Measurements from ENCODE around the gene RACK1.

The RACK1 gene

GRCh38 chr5:181259283-181259682, 15.6 kb upstream of the RACK1 start:
- no peak for DNase-seq

GRCh38 chr5:181258576-181258975, 14.9 kb upstream of the RACK1 start:
- DNase-seq: no peak

DNA sequence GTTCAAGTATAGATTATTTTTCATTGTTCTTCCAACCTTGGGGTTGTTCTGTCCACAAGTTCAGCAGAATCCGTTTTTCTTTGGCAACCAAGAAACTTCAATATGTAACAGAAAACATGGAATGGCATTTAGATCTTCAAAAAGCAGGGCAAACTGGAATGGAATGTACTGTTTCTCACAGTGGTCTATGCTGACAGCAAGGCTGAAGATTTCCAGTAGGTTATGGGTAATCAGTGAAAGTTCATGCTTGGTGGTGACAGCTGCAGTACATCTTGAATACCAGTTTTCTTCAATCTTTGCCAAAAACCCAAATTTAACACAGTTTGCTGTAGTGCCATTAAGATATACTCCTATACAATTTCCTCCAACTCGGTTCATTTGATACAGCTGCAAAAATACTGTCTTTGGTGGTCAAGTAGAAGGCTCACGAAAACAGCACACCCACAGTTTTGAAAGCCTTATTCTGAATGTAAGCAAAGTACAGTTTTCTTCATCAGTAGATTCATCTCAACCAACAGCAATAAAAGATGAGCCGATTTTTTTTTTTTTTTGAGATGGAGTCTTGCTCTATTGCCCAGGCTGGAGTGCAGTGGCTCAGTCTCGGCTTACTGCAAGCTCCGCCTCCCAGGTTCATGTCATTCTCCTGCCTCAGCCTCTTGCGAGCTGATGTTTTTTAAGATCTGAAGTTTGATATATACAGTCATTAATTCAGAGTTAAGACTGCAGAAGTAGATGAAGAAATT, 12.3 kb upstream of the RACK1 start:
- DNase-seq: no peak

- no peak for DNase-seq
These were observed 11.6 kb upstream of the RACK1 start for GRCh38 chr5:181255276-181255675.

DNA sequence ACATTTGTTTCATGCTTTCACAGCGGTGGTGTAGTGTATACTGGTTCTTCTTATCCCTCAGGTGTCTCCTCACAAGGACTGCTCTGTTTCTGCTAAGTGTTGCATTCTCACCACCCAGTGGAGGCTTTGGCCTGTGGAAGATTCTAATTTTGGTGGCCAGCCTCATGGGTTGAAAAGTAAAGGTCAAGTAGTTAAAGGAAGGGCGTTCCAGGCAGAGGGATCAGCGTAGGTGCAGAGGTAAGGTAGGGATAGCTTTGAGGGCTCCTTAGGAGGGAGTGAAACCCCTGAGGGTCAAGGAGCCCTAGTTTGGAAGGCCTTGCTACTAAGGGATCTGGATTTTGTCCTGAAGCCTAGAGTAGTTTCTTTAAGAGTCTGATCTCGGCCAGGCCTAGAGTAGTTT, 4.6 kb upstream of the RACK1 start:
- DNase-seq: no peak

DNA sequence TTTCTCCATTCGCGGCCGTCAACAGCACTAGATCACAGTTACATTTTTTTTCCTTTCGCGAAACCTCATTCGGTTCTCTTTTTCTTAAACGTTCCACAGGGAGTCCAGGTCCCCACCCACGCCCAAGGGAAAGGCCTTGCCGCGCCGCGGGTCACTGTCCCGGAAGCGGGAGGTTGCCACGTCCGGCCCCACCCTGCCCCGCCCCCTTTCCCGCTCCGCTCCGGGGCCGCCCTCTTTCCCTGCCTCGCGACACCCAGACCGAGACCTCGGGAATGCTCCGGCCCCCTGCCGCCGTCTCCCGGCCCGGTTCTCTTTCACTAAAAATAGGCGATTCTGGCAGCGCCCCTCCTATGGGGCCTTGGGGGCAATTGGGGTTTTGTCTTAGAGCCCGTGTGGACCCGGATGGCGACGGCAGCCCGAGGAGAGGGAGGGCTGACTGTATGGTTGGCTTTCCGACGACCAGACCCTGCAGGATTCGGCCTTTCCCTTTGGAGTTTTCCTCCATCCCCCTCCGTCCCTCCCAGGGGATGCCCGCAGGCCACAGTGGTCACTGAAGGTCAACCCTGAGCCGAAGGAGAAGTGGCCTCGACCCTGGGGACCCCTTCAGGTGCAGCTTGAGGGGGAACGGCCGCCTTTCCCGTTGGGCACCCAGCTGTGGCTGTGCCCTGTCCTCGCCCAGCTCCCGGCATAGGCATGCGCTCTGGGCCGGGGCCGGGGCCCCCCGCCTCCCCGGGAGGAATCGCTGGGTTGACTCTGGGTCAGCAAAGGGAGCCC, 2.8 kb upstream of the RACK1 start:
- DNase-seq: peak; percentile 95 to 98 (median 98)

- no peak for DNase-seq
These were observed 1.9 kb upstream of the RACK1 start for GRCh38 chr5:181245427-181246275.

DNA sequence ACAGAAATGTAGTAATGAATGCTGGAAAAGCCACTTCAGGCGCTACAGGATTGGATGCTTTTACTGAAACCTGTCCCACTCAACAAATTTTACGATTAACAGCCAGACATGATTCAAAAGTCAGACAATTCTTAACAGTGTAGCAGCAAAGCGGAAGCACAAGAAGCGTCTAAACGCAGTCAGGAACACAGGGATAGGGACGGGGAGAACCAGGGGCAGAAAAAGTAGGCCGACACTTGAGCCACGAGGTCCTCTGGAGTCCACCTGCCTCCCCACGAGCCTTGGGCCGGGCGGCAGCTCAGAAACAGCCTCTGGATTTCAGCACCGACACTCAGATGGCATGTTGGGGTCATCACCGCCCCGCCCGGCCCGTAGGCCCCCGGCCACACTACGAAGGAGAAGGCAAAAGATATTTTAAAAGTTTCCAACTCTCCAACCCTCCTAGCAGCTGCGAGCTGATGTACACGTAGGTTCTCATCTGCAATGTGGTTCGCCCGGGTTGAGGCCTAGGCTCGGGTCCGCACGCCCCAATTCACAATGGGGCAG, 615 bp downstream of the RACK1 start:
- peak; percentile 47 to 64 (median 55) for DNase-seq

- no peak for DNase-seq
These were observed 1.7 kb downstream of the RACK1 start for GRCh38 chr5:181242031-181242451.

DNA sequence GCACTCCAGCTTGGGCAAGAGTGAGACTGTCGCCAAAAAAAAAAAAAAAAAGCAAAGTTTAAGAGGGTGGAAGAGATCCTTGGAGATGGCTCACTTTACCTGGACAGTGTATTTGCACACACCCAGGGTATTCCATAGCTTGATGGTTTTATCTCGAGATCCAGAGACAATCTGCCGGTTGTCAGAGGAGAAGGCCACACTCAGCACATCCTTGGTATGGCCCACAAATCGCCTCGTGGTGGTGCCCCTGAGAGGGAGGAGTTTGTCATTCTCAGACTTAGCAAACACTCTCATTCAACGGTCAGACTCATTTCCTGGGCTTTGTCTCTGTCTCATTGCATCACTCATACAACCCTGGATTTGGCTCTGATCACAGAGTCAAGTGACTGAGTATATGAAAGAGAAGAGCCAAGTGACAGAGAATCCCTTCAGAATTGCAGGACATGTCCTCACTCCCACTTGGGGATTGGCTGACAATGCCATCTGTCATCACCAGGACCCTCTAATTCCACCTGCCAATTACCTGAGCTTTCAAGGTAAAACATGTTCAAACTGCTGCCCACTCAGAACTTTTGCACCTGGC, 2.2 kb downstream of the RACK1 start:
- DNase-seq: peak; percentile 82 to 94 (median 84)

DNA sequence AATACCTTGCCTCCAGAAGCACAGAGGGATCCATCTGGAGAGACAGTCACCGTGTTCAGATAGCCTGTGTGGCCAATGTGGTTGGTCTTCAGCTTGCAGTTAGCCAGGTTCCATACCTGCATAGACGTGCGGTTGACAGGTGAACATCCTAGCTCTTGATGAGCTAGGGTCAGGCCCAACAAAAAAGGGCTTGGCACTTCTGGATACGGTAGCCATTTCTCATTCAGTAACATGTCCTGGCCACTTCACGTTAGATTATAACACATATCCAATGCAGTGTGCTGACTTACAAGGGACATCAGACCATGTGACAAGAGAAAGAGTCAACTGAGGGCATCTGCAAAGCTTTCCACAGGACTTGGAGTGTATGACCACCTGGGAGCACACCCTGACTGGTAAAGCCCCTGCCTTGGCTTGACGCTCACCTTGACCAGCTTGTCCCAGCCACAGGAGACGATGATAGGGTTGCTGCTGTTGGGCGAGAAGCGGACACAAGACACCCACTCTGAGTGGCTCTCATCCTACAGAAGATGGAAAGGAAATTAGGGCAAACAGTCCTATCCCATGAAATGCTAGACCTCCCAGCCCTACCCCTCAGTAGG, 4.5 kb downstream of the RACK1 start:
- DNase-seq: no peak

DNA sequence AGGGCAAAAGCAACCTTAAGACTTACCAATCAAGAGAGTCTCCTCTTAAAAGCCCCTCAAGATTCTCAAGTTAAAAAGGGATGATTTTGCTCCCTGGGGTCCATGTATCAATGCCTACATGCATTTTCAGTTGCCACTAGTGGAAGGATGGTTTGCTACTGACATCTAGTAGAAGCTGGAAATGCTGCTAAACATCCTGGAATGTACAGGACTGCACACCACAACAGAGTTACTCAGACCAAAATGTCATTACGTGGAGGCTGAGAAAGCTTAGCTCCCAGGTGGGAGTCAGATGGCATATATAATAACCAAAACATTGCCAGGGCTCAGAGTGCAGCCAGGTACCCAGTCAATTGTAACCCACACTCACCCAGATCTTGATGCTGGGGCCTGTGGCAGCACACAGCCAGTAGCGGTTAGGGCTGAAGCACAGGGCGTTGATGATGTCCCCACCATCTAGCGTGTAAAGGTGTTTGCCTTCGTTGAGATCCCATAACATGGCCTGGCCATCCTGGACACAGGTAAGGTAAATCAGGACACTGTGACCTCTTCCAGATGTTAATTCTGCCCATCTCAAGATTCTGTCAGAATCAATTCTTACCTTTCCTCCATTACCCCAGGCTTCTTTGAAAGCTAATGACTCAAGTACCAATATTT, 5.8 kb downstream of the RACK1 start:
- no peak for DNase-seq

GRCh38 chr5:181236954-181237641, 6.6 kb downstream of the RACK1 start:
- DNase-seq: no peak

DNA sequence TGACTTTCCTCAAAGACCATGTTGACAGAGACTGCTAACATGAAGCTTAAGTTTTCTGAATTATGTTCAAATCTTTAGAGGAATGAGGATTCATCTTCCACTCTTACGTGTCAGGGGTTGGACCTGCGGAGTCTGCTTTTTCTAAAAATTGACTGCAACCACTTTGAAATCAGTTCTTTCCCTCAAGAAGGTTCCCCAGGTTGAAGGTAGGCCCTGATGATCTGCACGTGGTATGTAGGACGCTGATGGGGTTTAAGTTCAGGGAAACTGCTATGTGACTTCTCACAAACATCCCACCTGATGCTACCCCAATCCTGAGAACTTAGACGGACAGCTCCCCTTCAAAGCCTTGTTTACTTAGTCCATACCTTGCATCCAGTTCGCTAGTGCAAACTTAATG, 7.2 kb downstream of the RACK1 start:
- no peak for DNase-seq

- DNase-seq: no peak
These were observed 7.9 kb downstream of the RACK1 start for GRCh38 chr5:181235689-181236366.

GRCh38 chr5:181235323-181235688, 8.4 kb downstream of the RACK1 start:
- DNase-seq: no peak

DNA sequence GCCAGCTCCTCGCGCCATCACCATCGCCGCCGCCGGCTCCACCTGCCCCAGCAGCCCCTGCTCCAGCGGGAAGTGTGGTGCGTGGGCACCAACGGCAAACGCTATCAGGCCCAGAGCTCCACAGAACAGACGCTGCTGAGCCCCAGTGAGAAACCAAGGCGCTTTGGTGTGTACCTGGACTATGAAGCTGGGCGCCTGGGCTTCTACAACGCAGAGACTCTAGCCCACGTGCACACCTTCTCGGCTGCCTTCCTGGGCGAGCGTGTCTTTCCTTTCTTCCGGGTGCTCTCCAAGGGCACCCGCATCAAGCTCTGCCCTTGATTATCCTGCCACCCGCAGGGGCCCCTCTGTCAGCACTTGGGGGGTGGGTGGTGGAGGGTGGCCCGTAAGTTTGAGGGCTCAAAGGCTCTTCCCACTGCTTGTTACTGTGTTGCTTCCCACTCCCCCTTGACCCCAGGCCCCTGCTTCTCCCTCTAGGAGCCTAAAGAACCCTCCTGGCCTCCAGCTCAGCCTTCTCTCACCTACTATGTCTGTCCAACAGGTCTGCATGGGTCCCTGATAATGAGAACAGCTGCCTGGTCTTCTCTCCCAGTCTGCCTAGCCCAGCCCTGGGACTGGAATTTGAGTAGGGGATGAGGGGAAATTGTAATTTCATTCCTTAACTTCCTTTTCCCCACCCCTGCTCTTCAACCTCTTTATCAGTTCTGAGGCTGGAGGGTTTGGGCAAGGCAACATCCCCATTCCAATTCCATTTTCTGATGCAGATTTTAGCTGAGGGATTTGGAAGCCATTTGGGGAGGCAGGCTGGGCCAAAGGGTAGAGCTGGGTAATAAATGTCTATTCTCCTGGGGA, 9.0 kb downstream of the RACK1 start:
- no peak for DNase-seq

DNA sequence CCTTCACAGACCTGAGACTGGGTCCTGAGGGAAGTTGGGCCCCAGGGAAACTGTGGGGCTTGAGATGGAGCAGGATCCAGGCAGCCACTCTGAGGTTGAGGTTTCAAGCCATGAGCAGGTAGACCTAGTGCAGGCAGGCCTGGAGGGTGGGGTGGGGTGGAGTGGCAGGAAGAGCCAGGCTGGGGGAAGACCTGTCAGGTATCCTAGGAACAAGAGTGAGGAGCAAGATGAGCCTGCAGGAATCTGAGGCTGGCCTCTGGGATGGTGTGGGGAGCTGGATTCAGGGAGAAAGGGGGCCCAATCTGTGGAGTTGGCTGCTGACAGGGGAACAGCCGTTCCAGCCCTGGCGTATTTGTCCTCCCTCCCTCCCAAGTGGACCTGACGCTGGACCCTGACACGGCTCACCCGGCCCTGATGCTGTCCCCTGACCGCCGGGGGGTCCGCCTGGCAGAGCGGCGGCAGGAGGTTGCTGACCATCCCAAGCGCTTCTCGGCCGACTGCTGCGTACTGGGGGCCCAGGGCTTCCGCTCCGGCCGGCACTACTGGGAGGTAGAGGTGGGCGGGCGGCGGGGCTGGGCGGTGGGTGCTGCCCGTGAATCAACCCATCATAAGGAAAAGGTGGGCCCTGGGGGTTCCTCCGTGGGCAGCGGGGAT, 9.8 kb downstream of the RACK1 start:
- no peak for DNase-seq
